Upper lobe of right lung (tissue), 1 donor: ENCODE data around the gene CCDC186. TPM values are rescaled to one million over a fixed set of nuclear protein-coding genes. Genes with fewer than 3 reads are reported as not detected.

Experiments used
- ATAC-seq: fragments of 200-7000 bp; cut with Tn5 transposase; one replicate; pipeline ENCODE4 v1.9.1; 2020; ENCODE audit warnings: mild to moderate bottlenecking, moderate library complexity
- DNase-seq: peaks from one replicate; pipeline ENCODE4 v3.0.0-alpha.2; 2020
- H3K27ac ChIP-seq: fragments of 200-600 bp; one replicate; pipeline ENCODE4 v1.8.0; 2022
- H3K27me3 ChIP-seq: fragments of 200-600 bp; one replicate; pipeline ENCODE4 v1.8.0; 2022; ENCODE audit warnings: mild to moderate bottlenecking
- H3K36me3 ChIP-seq: fragments of 200-600 bp; one replicate; pipeline ENCODE4 v1.8.0; 2022
- H3K4me1 ChIP-seq: fragments of 200-600 bp; one replicate; pipeline ENCODE4 v1.8.0; 2022
- H3K4me3 ChIP-seq: fragments of 200-600 bp; one replicate; pipeline ENCODE4 v1.8.0; 2022; ENCODE audit warnings: mild to moderate bottlenecking
- H3K9me3 ChIP-seq: fragments of 200-600 bp; one replicate; pipeline ENCODE4 v1.8.0; 2022
- CTCF ChIP-seq: fragments of 200-600 bp; IDR thresholded peaks from one replicate; pipeline ENCODE4 v1.8.0; 2022; ENCODE audit warnings: antibody characterized with exemption
- intact Hi-C: fragments of 100-400 bp; cut with DNase I; formaldehyde crosslinking; loops from one replicate; pipeline ENCODE4 v1.11.0; 2022
- total RNA-seq: library from RNA; stranded (reverse); fragmentation: NEBNext Ultra II Directional; extraction: Animal tissue kit (Norgen Biotek cat#: 25700); gene quantifications from one replicate; pipeline ENCODE4 v1.2.1, GENCODE V29; 2021
- donor health status: DM: no; HTN: yes; CAD: no; lungs with severe emphysema.

Gene CCDC186
- total RNA-seq, 1 donor from 2014 or later = 33.3 TPM

GRCh38 chr10:114083040-114083439 is 91.0 kb downstream of the CCDC186 start:
- Histone ChIP-seq H3K27ac (no peak overlapping the region), H3K36me3 (no peaks in the 10 kb centered on the region), H3K9me3 (no peaks in the 10 kb centered on the region), H3K4me3 (no peak overlapping the region), H3K27me3 (no peaks in the 10 kb centered on the region), H3K4me1 (no peaks in the 10 kb centered on the region)
- ATAC-seq (no peak), DNase-seq (no peak)
- intact Hi-C loops = no loop called here
- no peak for TF ChIP-seq CTCF

GRCh38 chr10:114081911-114082583 is 92.0 kb downstream of the CCDC186 start:
- H3K27ac ChIP-seq = no peak overlapping the region
- H3K36me3 ChIP-seq = no peaks in the 10 kb centered on the region
- no peak for DNase-seq
- H3K4me1 ChIP-seq = no peaks in the 10 kb centered on the region
- no peaks in the 10 kb centered on the region for H3K9me3 ChIP-seq
- intact Hi-C loops = no loop called here
- H3K27me3 ChIP-seq = no peaks in the 10 kb centered on the region
- no peak for TF ChIP-seq CTCF
- H3K4me3 ChIP-seq = no peak overlapping the region
- no peak for ATAC-seq

GRCh38 chr10:114079421-114079820 is 94.6 kb downstream of the CCDC186 start:
- H3K9me3 ChIP-seq = no peaks in the 10 kb centered on the region
- H3K27me3 ChIP-seq = no peaks in the 10 kb centered on the region
- no peak overlapping the region for H3K27ac ChIP-seq
- H3K4me1 ChIP-seq = no peaks in the 10 kb centered on the region
- intact Hi-C loops = no loop called here
- ATAC-seq = peak; percentile 81
- no peaks in the 10 kb centered on the region for H3K36me3 ChIP-seq
- no peak for TF ChIP-seq CTCF
- DNase-seq = no peak
- H3K4me3 ChIP-seq = no peak overlapping the region

- H3K27ac ChIP-seq = no peak overlapping the region
- H3K27me3 ChIP-seq = no peaks in the 10 kb centered on the region
- H3K9me3 ChIP-seq = no peaks in the 10 kb centered on the region
- DNase-seq (no peak), ATAC-seq (no peak)
- H3K36me3 ChIP-seq = no peaks in the 10 kb centered on the region
- no peaks in the 10 kb centered on the region for H3K4me1 ChIP-seq
- H3K4me3 ChIP-seq = no peak overlapping the region
- intact Hi-C loops = no loop called here
- TF ChIP-seq CTCF = no peak
These were observed 95.7 kb downstream of the CCDC186 start for GRCh38 chr10:114078346-114078745.

GRCh38 chr10:114077815-114078219 is 96.2 kb downstream of the CCDC186 start:
- no peaks in the 10 kb centered on the region for H3K4me1 ChIP-seq
- no peaks in the 10 kb centered on the region for H3K9me3 ChIP-seq
- H3K27me3 ChIP-seq = no peaks in the 10 kb centered on the region
- DNase-seq (no peak), ATAC-seq (no peak)
- no peaks in the 10 kb centered on the region for H3K36me3 ChIP-seq
- intact Hi-C loops = no loop called here
- no peak overlapping the region for H3K4me3 ChIP-seq
- no peak overlapping the region for H3K27ac ChIP-seq
- no peak for TF ChIP-seq CTCF

- Histone ChIP-seq H3K27ac (no peak overlapping the region), H3K27me3 (no peaks in the 10 kb centered on the region), H3K4me3 (no peak overlapping the region), H3K36me3 (no peaks in the 10 kb centered on the region), H3K9me3 (no peaks in the 10 kb centered on the region), H3K4me1 (no peaks in the 10 kb centered on the region)
- no peak for TF ChIP-seq CTCF
- no peak for DNase-seq
- intact Hi-C loops = no loop called here
- peak; percentile 61 for ATAC-seq
These were observed 96.7 kb downstream of the CCDC186 start for GRCh38 chr10:114077347-114077746.
